Heart left ventricle (tissue), 16 donors: ENCODE results near the gene ECHS1. TPM values are rescaled to one million over a fixed set of nuclear protein-coding genes. Genes with fewer than 3 reads are reported as not detected.
A peak's percentile ranks its signal among the peaks of the same experiment; 100 is the strongest.

Experiments used
- ATAC-seq, 4 donors: fragments of 200-7000 bp; cut with Tn5 transposase; one replicate each; pipeline ENCODE4 v1.9.1; 2020 to 2022; ENCODE audit warnings: moderate library complexity in 4 of 4, mild to moderate bottlenecking in 3 of 4, moderate number of reproducible peaks in 1 of 4
- DNase-seq, 5 donors: peaks; one replicate each; pipeline ENCODE4 v3.0.0-alpha.2; 2020
- H3K27ac ChIP-seq, 12 donors: fragments of 200-600 bp; sonication (generic) in 4 of 12; one replicate each; pipeline versions ENCODE4 v1.5.0 to v1.8.0; 2016 to 2022; ENCODE audit warnings: mild to moderate bottlenecking in 2 of 12
- H3K27me3 ChIP-seq, 9 donors: fragments of 200-600 bp; sonication (generic) in 2 of 9; one replicate each; pipeline versions ENCODE4 v1.5.1 to v1.8.0; 2016 to 2022; ENCODE audit warnings: mild to moderate bottlenecking in 3 of 9
- H3K36me3 ChIP-seq, 9 donors: fragments of 200-600 bp; sonication (generic) in 2 of 9; one replicate each; pipeline versions ENCODE4 v1.5.0 to v1.8.0; 2018 to 2022; ENCODE audit warnings: mild to moderate bottlenecking in 2 of 9
- H3K4me1 ChIP-seq, 12 donors: fragments of 200-600 bp; sonication (generic) in 4 of 12; one replicate each; pipeline versions ENCODE4 v1.5.0 to v1.8.0; 2016 to 2022; ENCODE audit warnings: mild to moderate bottlenecking in 3 of 12
- H3K4me3 ChIP-seq, 12 donors: fragments of 200-600 bp; sonication (generic) in 4 of 12; one replicate each; pipeline versions ENCODE4 v1.5.0 to v1.8.0; 2017 to 2022; ENCODE audit warnings: mild to moderate bottlenecking in 9 of 12, moderate library complexity in 4 of 12
- H3K9me3 ChIP-seq, 12 donors: fragments of 200-600 bp; sonication (generic) in 4 of 12; one replicate each; pipeline versions ENCODE4 v1.5.0 to v1.8.0; 2016 to 2022; ENCODE audit warnings: mild to moderate bottlenecking in 1 of 12
- POLR2A ChIP-seq, 2 donors: fragments of 450-650 bp; IDR thresholded peaks; one replicate each; pipeline ENCODE4 v1.6.1; 2017; ENCODE audit warnings: antibody characterized with exemption in 2 of 2, mild to moderate bottlenecking in 2 of 2, moderate library complexity in 2 of 2
- WGBS, 4 donors: extraction: QIAGEN DNeasy Blood & Tissue Kit in 2 of 4; methylation state at CpG; one replicate each; pipeline versions ENCODE4 v1.1.5 to v1.1.7; 2013 to 2018; 5-methylcytosine and 5-hydroxymethylcytosine counted together
- intact Hi-C, 10 donors: fragments of 100-400 bp; cut with DNase I; formaldehyde crosslinking; loops; one replicate each; pipeline versions ENCODE4 v1.11.1 to v1.14.2; 2022
- polyA plus RNA-seq, 2 donors: library from polyadenylated mRNA; stranded (reverse); fragments of 200-250 nt; gene quantifications; one replicate each; pipeline ENCODE4 v1.2.3, GENCODE V29; 2013
- total RNA-seq, 9 donors: library from RNA; depleted of rRNA in 2 of 9; stranded (reverse); fragments of >200 nt in 2 of 9; fragmentation: NEBNext Ultra II Directional in 3 of 9; extraction: Animal tissue kit (Norgen Biotek cat#: 25700) in 3 of 9; gene quantifications; one replicate each; pipeline versions ENCODE4 v1.1.0 to v1.2.4, GENCODE V29; 2016 to 2023
- TF ChIP-seq, protein P1 (sequence below), 12 donors: fragments of 200-600 bp; sonication (generic) in 4 of 12; IDR thresholded peaks; one replicate each; pipeline versions ENCODE4 v1.5.0 to v1.8.0; 2018 to 2022; ENCODE audit warnings: antibody characterized with exemption in 12 of 12, mild to moderate bottlenecking in 5 of 12
- donor health status: ischemic (EF 13 %, LVEDD 7.1; RV severe dilation, severe dysfunction).
- donor health status: healthy with polysubstance abuse.
- donor health status: DM: no; HTN: yes; CAD: no.
- donor health status: DM: no; HTN: no; CAD: no.
- donor health status: ischemic (EF 25% LVEDD 6.9; RV normal size, moderate dysfunction).
- donor health status: ischemic (EF 25% LVEDD 5.7; RV mildly dilated, moderate dysfunction).
- donor health status: healthy.
- donor health status: DM: yes; HTN: yes; CAD: no.
- donor health status: ischemic (EF 35%, LVEDD 5.7; RV mildly dilated, moderate dysfunction).
- donor health status: nonischemic (EF 11% LVEDD 7.7; RV severe dilation, severe dysfunction).
- donor health status: DM: yes; HTN: yes; CAD: no.
- donor health status: PGD.
- donor health status: ischemic (EF 29% LVEDD 5.4; RV normal size, mild dysfunction).
- donor health status: nonischemic (EF 23%, LVEDD 6.1; RV moderate dilation, normal function).

Gene ECHS1
- total and polyA plus RNA-seq, 11 donors, result 132 to 303 (median 201) TPM

DNA sequence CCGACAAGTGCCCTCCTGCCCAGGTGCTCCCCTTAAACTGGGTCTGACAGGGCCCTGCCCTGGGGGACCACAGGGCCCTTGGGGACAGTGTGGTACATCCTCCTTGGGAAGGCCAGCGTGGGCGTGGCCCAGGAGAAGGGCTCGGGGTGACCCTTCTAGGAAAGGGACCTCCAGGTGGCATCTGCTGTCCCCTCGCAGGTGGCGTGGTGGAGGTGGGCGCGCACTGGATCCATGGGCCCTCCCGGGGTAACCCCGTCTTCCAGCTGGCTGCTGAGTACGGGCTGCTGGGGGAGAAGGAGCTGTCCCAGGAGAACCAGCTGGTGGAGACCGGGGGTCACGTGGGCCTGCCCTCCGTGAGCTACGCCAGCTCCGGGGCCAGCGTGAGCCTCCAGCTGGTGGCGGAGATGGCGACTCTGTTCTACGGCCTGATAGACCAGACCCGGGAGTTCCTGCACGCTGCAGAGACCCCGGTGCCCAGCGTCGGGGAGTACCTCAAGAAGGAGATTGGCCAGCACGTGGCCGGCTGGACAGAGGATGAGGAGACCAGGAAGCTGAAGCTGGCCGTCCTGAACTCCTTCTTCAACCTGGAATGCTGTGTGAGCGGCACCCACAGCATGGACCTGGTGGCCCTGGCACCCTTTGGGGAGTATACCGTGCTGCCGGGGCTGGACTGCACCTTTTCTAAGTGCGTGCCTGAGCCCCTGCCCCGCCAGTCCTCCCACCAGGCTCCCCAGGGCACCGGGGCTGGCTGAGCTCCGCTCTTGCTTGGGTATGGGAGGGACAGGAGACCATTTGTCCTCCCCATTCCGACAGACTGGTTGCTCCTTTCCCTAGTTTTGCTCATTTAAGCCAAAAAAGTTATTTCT is 6.9 kb upstream of the ECHS1 start:
- WGBS, 4 donors, result 91 to 95% (median 93%) methylated on average over 25 to 36 of the region's 36 CpGs
- Histone ChIP-seq H3K36me3 (peaks cover 0 to 10% (median 0%) of the 10 kb centered on the region in 9 donors), H3K27ac (peak overlapping the region in 8 of 12 donors; percentile 62 to 81 (median 71)), H3K4me3 (peak overlapping the region; percentile 67 to 99 (median 90)), H3K4me1 (peaks cover 0 to 25% (median 12%) of the 10 kb centered on the region in 12 donors), H3K9me3 (no peaks in the 10 kb centered on the region), H3K27me3 (no peaks in the 10 kb centered on the region)
- intact Hi-C loops, result loop anchor here in 1 of 10 donors (5.0 kb wide), 1 partner anchor 73 kb away; the partner anchor contains the start of genes TUBGCP2 and ZNF511
- DNase-seq, result peak in 1 of 5 donors; percentile 53
- TF ChIP-seq, protein P1, sequence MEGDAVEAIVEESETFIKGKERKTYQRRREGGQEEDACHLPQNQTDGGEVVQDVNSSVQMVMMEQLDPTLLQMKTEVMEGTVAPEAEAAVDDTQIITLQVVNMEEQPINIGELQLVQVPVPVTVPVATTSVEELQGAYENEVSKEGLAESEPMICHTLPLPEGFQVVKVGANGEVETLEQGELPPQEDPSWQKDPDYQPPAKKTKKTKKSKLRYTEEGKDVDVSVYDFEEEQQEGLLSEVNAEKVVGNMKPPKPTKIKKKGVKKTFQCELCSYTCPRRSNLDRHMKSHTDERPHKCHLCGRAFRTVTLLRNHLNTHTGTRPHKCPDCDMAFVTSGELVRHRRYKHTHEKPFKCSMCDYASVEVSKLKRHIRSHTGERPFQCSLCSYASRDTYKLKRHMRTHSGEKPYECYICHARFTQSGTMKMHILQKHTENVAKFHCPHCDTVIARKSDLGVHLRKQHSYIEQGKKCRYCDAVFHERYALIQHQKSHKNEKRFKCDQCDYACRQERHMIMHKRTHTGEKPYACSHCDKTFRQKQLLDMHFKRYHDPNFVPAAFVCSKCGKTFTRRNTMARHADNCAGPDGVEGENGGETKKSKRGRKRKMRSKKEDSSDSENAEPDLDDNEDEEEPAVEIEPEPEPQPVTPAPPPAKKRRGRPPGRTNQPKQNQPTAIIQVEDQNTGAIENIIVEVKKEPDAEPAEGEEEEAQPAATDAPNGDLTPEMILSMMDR (IDR thresholded peaks at IDR 0.05), result no peak
- no peak for TF ChIP-seq POLR2A (IDR thresholded peaks at IDR 0.05)
- ATAC-seq, result peak in 2 of 4 donors; percentile 3 to 4

DNA sequence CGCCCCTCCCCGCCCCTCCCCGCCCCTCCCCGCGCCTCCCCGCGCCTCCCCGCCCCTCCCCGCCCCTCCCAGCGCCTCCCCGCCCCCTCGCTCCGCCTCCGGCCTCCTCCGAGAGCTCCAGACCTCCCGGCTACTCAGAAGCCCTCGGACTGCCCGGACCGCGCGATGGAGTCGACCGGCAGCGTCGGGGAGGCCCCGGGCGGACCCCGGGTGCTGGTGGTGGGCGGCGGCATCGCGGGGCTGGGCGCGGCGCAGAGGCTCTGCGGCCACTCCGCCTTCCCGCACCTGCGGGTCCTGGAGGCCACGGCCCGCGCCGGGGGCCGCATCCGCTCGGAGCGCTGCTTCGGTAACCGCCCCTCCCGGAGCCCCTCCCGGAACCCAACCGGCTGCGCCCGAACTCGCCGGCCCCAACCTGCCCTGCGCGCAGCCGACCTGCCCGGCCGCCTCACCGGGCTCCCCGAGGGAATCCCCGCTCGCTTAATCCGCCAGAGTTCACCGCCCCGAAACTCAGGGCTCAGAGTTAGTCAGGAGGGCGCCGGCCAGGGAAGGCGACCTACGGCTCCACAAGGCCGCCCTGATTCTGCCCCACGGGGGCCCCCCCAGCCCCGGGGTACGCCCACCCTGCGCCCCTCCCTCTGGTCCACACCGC is 6.1 kb upstream of the ECHS1 start, which contains the start of gene PAOX:
Gene PAOX, plus strand, starts transcription at position 111 of the 649 bp plus-strand sequence. Its CDS starts 55 bp downstream, at position 166.
- ATAC-seq (peak; percentile 22 to 74 (median 68)), DNase-seq (peak; percentile 78 to 90 (median 83))
- peaks cover 0 to 27% (median 13%) of the 10 kb centered on the region in 12 donors for H3K4me1 ChIP-seq
- H3K4me3 ChIP-seq, result peak within 1 kb of the TSS; percentile 68 to 99 (median 92)
- 5 to 12% (median 5%) methylated on average over 16 to 67 of the region's 78 CpGs for WGBS, 4 donors
- H3K27me3 ChIP-seq, result no peaks in the 10 kb centered on the region
- TF ChIP-seq POLR2A (IDR thresholded peaks at IDR 0.05), result peak in 1 of 2 donors; percentile 21
- TF ChIP-seq, protein P1 (IDR thresholded peaks at IDR 0.05), result no peak
- H3K9me3 ChIP-seq, result no peaks in the 10 kb centered on the region
- intact Hi-C loops, result loop anchor here in 1 of 10 donors (5.0 kb wide), 1 partner anchor 72 kb away; the partner anchor contains the start of genes TUBGCP2 and ZNF511
- H3K27ac ChIP-seq, result peak within 1 kb of the TSS; percentile 54 to 88 (median 81)
- H3K36me3 ChIP-seq, result peaks cover 0 to 7% (median 0%) of the 10 kb centered on the region in 9 donors

DNA sequence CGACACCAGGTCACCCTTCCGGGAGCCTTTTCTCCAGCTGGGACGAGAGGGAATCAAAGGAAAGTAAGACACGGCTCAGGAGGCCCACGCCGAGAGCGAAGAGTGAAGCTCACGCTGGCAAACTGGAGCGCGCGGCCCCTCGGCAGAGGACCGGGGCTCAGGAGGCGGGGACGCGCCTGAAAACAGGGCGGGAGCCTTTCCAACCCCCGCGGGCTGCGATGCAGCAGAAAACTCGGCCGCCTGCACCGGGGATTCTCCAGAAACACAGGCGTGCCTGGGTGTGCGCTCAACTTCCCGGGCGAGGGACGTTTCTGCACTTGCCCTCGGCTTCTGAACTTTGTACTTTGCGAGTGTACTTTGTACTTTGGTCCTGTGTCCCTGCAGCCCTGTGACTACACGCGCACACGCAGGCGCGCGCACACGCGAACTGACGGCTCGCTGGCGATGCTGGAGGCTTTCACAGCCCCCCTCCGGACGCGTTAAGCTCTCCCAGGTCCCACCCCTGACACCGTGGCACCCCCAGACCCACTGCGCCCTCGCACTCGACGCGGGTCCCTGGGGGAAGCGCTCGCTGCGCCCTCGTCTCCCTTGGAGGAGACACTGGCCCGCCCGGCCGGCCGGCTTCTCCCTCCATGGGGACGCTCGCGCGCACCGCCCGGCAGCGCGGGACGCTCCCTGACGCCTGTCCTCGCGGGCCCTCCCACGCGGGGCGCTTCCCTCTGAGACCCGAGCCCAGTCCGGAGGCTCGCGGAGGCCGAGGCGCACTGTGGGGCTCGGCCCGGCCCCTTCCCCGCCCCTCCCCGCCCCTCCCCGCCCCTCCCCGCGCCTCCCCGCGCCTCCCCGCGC is 5.3 kb upstream of the ECHS1 start:
- Histone ChIP-seq H3K9me3 (no peaks in the 10 kb centered on the region), H3K36me3 (no peaks in the 10 kb centered on the region), H3K4me1 (peaks cover 0 to 33% (median 19%) of the 10 kb centered on the region in 12 donors), H3K27me3 (no peaks in the 10 kb centered on the region), H3K27ac (peak overlapping the region; percentile 54 to 88 (median 81)), H3K4me3 (peak overlapping the region; percentile 45 to 99 (median 87))
- ATAC-seq (peak; percentile 52 to 82 (median 78)), DNase-seq (peak; percentile 66 to 87 (median 77))
- WGBS, 4 donors, result 0 to 1% (median 1%) methylated on average over 46 to 83 of the region's 90 CpGs
- intact Hi-C loops, result loop anchor here in 1 of 10 donors (5.0 kb wide), 1 partner anchor 71 kb away; the partner anchor contains the start of genes TUBGCP2 and ZNF511
- TF ChIP-seq, protein P1 (IDR thresholded peaks at IDR 0.05), result no peak
- peak in 1 of 2 donors; percentile 37 for TF ChIP-seq POLR2A (IDR thresholded peaks at IDR 0.05)
